Bronchial epithelial cell (primary cell): ENCODE measurements around the gene SRGAP3. TPM values are rescaled to one million over a fixed set of nuclear protein-coding genes. Genes with fewer than 3 reads are reported as not detected.

Source experiments
- DNase-seq: peaks from one replicate; pipeline ENCODE4 v3.0.0-alpha.2; 2010; ENCODE audit warnings: low read depth
- FAIRE-seq: peaks from 2 replicates; lab custom pipeline; 2011; peaks lifted over from hg19 to GRCh38; lab: Jason Lieb, UNC
- H3K27me3 ChIP-seq: 2 replicates; pipeline ENCODE4 v1.5.1; 2011; ENCODE audit warnings: low read length; ENCODE audit not compliant: control insufficient read depth, insufficient read depth
- H3K36me3 ChIP-seq: 2 replicates; pipeline ENCODE4 v1.5.1; 2011; ENCODE audit warnings: low read length; ENCODE audit not compliant: control insufficient read depth, insufficient read depth
- H3K4me3 ChIP-seq: 2 replicates; pipeline ENCODE4 v1.5.1; 2011; ENCODE audit warnings: mild to moderate bottlenecking, low read depth, low read length, control low read depth
- CTCF ChIP-seq: IDR thresholded peaks from 2 replicates; pipeline ENCODE4 v1.5.1; 2011; ENCODE audit warnings: mild to moderate bottlenecking, moderate library complexity, low read length, control low read depth, inconsistent platforms; ENCODE audit not compliant: insufficient read depth, severe bottlenecking
- total RNA-seq: library from RNA; depleted of rRNA; stranded (reverse); fragments of >200 nt; gene quantifications from 2 replicates; pipeline ENCODE4 v1.2.1, GENCODE V29; 2014

Gene SRGAP3
- total RNA-seq, 1 donor from 2014 or later: 30.5 TPM

GRCh38 chr3:9013782-9014563 lies 235.5 kb downstream of the SRGAP3 start:
- Histone ChIP-seq H3K27me3 (no peaks in the 10 kb centered on the region), H3K36me3 (peaks cover 18% of the 10 kb centered on the region), H3K4me3 (no peak overlapping the region)
- DNase-seq (peak; percentile 7), FAIRE-seq (peak; percentile 62)
- TF ChIP-seq CTCF: no peak

GRCh38 chr3:9012521-9012920 lies 236.9 kb downstream of the SRGAP3 start:
- DNase-seq (peak; percentile 56), FAIRE-seq (peak; percentile 60)
- Histone ChIP-seq H3K4me3 (no peak overlapping the region), H3K27me3 (no peaks in the 10 kb centered on the region), H3K36me3 (peaks cover 21% of the 10 kb centered on the region)
- no peak for TF ChIP-seq CTCF

GRCh38 chr3:9009976-9010545 lies 239.4 kb downstream of the SRGAP3 start:
- Histone ChIP-seq H3K4me3 (no peak overlapping the region), H3K27me3 (no peaks in the 10 kb centered on the region), H3K36me3 (peaks cover 21% of the 10 kb centered on the region)
- DNase-seq: no peak
- FAIRE-seq: peak; percentile 73
- no peak for TF ChIP-seq CTCF

GRCh38 chr3:9008550-9009255 lies 240.7 kb downstream of the SRGAP3 start:
- DNase-seq: no peak
- no peak for TF ChIP-seq CTCF
- H3K36me3 ChIP-seq: peaks cover 20% of the 10 kb centered on the region
- no peak overlapping the region for H3K4me3 ChIP-seq
- FAIRE-seq: no peak
- H3K27me3 ChIP-seq: no peaks in the 10 kb centered on the region

- peaks cover 14% of the 10 kb centered on the region for H3K36me3 ChIP-seq
- no peak overlapping the region for H3K4me3 ChIP-seq
- TF ChIP-seq CTCF: no peak
- no peak for DNase-seq
- no peaks in the 10 kb centered on the region for H3K27me3 ChIP-seq
- no peak for FAIRE-seq
Measured at GRCh38 chr3:9007928-9008327, 241.5 kb downstream of the SRGAP3 start.
